DMS 273 (cell line): Measurements from ENCODE around the gene LECT2.

Source experiments
- DNase-seq: peaks from one replicate; lab custom pipeline; 2025; ENCODE audit not compliant: unreplicated experiment; lab: John Stamatoyannopoulos, UW

The LECT2 gene

DNA sequence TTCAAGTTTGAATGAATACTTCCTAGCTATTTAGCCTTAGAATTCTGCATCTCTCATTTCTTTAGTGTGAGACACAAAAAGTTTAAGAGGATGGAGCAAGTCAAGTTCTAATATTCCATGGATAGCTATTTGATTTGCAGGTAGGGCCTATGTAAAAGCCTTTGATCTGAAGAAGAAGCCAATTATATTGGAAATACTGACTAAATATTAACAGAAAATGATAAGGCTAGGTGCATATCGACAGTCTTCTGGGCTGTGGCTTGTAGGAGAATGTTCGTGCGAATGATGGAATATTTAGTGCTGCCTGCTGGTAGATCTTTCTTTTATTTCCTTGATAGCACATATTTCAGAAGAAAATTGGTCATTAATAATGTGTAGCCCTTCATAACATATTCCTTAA is at the start of gene LECT2:
LECT2 (minus strand) TSS at position 85 of the 400 bp plus-strand sequence. CDS start 150 bp downstream, outside the sequence.
- no peak for DNase-seq

DNA sequence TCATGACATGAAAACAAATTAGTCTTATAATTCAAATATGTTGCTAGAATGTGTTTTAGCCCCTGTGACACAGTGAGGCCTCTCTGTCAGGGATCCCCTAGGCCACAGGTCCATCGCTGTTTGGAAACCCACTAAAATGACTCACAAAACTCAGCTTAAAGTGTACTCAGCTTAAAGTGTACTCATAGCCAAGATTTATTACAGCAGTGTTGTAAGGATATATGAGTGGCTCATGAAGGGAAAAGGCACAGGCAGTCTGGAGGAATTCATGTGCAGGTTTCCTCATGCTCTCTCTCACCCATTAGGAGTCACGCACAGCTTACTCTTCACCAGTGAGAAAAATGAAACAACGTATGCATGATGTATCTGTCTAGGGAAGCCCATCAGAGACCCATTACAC is 49.7 kb upstream of the LECT2 start:
- DNase-seq: no peak

DNA sequence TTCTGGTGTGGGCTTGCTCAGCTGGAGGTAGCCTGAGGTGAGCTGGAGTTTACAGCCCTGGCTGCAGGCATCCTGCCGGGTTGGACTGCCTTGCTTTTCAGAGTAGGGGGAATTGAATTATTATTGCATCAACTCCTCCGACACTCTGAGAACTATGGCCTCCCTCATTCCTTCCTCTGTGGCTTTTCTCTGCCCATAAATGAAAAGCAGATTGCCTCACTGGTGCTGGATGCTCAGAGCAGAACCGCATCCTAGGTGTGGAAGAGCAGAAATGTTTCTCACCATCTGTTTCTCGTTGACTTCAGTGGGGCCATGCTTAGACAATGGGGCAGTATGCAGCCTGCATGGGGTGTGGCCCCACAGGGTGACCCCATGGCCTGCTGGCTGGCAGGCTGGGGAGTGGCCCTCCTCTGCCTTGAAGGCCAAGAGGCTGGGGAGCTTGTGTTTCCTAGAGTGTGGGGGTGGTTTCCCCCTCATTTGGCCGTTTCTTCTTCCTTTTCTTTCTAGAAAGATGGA is 46.7 kb upstream of the LECT2 start:
- no peak for DNase-seq

DNA sequence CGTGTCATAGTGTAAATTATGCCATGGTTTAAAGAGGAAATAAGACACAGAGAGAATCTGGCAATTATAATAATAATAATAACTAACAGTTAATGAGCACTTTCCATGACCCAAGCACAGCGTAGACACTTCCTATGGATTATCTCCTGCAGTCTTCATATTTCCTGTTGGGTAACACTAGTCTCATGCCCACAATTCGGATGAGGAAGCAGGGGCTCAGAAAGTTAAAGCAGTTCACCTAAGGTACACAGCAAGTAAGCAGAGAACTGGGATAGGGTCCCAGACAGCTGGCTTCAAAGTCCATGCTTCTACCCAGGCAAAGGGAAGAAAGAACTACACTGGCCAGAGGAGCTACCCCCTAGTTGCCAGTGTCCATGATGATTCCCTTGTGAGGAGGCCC is 46.1 kb upstream of the LECT2 start:
- no peak for DNase-seq

DNA sequence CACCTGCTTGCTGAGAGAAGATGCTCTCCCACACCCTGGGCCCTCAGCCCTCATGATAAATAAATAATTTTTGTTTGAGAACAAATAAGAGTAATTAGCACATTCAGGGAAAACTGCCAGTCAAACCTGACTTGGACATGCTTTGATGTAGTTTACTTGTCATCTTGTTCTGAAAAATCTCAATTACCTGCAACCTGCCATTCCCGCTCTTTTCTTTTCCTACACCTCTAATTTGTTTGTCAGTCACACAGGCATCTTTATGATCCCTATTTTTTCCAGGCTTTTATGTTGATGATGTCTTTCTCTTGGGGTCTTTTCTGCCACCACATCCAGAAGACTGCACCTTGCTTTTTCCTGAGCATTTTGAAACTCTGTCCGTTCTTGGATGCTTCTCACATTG is 45.4 kb upstream of the LECT2 start:
- DNase-seq: no peak

DNA sequence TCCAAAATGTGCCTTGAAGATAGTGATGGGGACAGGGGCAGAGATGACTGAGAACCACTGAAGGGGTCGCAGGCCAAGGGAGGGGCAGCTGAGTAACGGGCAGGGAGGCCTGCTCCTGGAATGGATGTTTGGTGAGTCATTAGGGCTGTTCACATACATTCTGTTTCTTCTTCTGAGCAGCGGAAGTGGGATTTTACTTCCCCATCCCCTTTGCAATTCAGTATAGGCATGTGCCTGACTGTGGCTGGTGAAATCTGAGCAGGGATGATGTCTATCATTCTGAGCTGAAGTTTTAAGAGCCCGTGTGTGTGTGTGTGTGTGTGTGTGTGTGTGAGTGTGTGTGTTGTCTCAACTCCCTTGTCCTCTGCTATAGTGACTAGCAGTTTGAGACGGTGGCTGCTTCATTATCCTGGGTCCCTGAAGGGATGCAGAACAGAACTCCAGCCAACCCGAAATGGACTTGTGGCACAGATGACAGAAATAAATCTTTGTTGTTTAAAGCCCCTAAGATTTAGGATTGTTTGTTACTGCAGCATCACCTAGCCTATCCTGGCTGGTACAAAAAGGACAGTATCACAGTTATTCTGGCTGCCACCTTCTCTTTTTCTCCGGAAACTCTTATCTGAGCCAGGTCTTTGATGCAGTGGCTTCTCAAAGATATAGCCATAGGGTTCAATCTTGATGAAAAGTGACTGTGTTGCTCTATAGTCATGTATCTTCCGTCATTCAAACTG is 44.8 kb upstream of the LECT2 start:
- DNase-seq: no peak

DNA sequence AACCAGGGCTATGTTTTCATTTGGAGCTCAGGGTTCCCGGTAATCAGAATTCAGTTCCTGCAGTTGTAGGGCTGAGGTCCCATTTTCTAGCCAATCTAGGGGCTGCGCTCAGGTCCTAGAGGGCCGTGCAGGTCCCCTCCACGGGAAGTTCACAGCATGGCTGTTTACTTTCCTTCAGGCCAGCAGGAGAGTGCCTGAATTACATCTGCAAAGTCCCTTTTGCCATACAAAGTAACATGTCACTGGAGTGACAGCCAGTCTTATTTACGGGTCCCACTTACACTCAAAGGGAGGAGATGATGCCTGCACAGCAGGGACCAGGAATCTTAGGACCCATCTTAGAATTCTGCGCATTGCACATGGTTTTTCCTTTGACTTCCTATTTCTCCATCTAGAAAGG is 44.1 kb upstream of the LECT2 start:
- no peak for DNase-seq

DNA sequence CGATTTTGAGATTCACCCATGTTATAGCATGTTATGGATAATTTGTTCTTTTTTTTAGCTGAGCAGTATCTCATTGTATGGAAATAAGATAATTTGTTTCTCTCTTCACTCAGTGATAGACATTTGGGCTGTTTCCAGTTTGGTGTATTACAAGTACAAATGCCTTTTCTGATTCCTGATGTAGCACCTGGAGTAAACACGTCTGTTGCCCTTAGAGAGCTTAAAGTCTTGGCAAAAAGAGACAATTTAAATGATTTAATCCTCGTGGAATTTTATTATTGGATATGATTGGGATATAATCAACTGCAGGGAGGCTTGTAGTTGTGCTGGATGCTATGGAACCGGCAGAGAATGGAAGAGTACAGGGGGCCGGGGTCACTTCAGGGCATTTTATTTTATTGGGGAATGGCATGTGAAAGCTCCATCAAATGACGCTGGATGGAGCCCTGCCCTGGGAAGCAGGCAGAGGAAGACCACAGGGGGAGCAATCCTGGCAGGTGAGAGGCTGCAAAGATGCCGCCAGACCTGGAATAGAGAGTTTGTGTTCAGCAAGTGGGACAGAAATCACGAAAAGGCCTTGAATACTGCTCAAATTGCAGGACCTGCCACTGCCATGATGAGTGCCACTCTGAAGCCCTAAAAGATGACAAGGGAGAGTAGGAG is 43.0 kb upstream of the LECT2 start:
- no peak for DNase-seq

DNA sequence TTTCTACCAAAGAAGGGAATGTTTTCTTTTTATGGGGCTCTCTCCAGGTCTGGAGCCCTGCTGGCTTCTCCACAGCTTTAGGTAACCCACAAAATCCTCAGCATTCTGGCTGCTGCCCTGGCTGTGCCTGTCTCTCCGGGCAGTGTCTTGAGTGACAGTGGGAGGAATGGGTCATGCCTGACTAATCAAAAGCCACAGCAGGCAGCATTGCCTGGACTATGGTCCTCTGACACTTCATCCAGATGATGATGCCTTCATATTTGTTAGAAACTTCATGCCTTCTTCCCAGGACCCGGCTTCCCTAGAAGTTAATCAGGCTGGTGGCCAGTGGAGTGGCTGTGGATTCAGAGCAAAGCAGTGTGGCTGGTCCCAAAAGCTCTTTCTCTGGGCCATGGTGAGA is 41.8 kb upstream of the LECT2 start:
- no peak for DNase-seq

DNA sequence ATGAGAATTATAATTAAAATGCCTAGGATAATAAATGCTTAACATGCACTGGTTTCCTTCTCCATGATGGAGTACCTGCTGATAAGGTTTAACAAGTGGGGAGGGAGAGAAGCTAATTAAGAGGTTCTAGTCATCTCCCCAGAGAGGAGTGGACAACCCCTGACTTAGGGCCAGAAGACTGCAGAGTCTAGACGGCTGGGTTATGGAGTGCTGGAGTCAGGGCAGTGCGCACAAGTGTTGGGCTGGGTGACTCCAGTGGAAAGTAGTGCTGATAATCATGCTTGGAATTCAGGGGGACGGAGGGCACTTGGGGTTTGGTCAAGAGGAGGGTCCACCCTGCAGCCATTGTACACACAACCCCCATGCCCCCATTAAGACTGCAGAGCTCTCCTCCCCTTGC is 41.2 kb upstream of the LECT2 start:
- no peak for DNase-seq

DNA sequence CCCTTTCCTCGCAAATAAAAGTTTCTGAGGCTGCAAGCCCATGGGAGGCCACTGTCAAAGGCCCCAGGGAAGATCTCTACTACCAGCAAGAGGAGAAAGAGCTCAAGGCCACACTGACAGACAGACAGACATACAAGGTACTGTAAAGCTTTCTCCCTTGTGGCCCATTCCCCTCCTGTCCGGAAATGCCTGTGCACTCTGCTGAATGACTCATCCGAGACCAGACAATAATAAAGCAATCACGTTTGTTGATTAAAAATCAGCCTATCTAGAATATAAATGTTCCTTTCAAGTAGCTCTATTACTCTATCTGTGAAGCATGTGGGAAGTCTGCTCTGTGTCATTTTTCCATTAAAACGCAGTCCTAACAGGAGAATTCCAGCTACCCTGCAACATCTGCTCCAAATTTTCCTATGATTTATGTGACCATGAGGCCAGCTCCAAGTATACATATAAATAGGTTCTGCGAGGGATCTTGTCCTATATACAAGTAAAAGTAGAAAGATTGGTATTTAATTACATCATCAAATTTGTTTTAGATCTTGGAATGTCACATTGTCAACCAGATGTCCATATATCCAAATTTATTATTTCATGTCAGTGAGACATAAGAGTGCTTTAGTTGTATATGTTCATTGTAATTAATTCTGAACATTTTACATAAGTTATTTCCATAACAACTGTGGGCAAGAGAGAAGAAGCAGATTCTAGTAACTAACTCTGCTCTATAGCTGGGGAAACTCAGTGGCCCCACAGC is 39.3 kb upstream of the LECT2 start:
- DNase-seq: peak; percentile 46

DNA sequence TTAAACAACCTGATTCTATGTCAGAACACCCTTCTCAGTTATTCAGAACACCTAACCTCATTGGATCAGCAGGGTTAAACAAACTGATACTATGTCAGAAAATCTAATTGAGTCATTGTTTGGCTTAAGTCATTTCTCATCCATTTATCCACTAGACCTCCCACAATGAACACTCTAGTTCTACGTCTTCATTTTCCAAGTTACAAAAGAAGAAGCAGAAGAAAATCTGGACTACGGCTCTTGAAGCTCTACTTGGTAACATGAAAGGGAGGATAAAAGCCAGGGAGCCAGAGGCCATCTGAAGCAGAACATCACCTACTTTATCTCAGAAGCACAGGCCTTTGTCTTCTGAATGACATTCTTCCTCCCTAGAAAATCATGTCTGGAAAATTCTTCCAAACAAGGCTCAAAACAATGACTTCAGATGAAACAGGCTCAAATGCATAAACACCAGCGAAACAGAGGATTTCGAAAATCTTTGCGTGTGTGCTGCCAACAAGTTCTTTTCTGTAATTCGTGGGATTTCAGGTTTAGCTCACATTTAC is 38.6 kb upstream of the LECT2 start:
- DNase-seq: no peak

DNA sequence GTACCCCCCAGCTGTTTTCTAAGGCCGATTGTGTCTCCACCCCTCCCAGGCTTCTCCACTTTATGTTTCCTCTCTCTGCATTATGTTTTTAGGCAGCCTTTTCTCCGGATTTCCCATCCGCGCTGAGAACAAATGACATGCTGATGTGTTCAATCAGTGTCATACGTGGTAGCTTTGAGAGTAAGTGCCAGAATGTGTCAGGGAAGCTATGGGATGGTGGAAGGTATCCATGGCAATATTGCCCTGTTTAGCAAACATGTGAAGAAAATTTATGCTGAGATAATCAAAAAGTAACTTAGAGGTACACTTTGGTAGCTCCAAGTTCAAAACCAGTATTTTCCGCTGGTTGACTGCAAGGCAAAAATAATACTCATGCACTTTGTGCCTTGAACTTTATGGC is 36.6 kb upstream of the LECT2 start:
- DNase-seq: no peak

DNA sequence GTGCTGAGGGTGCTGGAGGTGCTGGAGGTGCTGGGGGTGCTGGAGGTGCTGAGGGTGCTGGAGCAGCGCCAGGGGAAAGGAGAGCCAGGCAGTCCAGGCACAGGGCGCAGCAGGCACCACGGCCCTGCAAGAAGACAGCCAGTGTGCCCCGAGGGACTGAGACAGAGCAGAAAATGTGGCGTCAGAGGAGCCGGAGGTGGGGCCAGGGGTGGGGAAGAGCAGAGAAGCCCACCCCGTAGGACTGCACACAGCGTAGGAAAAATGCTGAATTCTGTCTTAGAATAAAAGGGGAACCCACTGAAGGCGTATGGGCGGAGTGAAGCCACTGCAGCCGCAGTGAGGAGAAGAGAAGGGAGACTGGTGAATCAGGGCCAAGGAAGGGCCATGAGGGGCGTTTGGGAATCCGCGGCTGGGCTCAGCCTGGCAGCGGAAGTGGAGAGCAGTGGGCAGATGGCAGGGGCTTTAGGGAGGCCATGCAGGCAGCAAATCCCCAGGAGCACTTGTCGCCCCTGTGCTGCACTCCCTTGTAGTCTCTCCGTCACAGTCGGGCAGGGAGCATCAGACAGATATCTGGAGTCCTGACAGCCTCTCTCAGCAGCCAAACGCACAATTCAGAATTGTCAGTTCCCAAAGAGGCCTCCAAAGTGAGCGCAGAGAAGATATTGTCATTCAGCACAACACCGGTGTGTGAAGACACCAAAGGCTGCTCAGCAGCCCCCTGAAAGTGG is 35.9 kb upstream of the LECT2 start:
- DNase-seq: no peak

DNA sequence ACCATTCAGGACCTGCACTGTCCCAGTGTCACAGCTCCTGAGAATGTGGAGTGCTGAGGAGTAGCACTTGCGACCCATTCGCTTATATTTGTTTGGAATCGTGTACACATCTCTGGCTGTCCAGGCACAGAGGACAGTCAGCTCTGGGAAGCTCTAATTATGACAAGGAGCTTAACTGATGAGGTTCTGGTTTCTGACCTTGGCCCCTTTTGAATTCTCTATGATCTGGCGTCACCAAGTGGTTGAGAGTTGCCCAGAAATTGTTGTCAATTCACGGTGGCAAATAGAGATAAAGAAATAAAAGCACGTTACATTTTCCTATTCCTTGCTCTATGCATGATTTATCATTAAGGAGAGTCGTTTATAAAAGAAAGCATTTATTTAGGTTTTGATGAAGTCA is 34.9 kb upstream of the LECT2 start:
- no peak for DNase-seq

DNA sequence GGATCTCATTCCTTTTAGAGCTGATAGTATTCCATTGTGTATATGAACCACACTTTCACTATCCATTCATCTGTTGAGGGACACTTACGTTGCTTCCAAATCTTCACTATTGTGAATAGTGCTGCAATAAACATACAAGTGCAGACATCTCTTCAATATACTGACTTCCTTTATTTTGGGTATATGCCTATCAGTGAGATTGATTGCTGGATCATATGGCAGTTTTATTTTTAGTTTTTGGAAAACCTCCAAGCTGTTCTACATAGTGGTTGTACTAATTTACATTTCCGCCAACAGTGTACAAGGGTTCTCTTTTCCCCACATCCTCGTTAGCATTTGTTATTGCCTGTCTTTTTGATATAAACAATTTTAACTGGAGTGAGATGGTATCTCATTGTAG is 33.8 kb upstream of the LECT2 start:
- DNase-seq: peak; percentile 26

DNA sequence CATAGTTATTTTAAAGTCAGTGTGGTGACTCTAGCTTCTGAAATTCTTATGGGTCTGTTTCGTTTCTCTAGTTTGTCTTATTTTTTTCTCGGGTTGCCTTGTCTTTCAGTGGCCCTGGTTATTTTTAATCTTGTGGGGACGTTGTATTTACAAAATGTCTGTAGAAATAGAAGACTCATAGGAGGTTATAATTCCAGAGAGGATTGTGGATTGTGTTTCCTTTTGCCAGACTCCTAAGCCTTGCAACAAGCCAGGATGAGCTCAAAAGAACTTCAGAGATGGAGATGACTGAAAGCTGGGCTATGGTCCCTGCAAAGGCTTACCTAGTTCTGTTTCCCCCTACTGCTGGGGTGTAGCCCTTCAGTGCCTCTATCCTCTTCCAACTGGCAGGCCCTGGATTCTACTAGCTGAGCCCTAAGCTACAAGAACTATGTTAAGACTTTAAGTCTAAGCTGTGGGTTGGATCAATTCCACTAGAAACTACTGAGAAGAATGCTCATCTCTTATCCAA is 32.2 kb upstream of the LECT2 start:
- DNase-seq: no peak

DNA sequence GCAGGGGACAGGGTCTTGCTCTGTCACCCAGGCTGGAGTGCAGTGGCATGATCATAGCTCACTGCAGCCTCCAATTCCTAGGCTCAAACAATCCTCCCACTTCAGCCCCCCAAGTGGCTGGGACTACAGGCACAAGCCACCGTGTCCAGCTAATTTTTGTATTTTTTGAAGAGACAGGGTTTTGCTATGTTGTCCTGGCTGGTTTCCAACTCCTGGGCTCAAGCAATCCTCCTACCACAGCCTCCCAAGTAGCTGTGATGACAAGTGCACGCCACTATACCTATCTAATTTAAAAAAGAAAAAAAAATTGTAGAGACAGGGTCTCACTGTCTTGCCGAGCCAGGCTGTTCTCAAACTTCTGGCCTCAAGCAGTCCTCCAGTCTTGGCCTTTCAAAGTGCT is 31.6 kb upstream of the LECT2 start:
- DNase-seq: no peak

DNA sequence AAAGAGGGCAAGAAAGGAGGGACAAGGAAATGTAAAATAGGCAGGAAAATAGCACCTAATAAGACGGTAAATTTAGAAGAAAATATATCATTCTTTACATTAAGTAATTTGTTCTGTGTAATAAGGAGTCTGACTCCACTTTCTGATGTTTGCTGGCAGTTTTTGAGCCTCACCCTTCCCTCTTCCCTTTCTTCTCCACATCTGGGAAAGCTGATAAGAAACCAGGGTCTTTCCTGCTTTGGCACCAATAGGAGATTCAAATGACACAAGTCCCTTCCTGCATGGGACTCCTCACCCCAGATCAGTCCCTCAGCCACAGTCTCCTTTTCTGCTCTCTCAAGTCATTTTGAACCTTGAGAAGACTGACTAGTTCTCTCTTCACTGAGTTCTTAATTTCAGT is 31.2 kb upstream of the LECT2 start:
- DNase-seq: no peak

DNA sequence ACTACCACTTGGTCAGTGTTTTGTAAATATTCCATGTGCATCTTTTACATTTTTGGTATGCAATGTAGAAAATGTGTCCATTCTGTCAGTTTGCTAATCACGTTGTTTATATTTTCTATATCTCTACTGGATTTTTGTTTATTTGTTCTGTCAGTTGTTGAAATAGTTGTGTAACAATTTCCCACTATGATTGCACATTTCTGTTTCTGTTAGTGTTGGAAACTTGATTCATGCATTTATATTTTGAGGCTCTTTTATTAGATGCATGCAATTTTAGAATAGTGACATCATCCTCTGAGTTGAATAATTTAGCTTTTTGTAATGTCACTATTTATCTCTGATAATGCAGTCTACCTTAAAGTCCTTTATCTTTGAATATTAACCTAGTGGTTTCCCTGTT is 25.8 kb upstream of the LECT2 start:
- no peak for DNase-seq

DNA sequence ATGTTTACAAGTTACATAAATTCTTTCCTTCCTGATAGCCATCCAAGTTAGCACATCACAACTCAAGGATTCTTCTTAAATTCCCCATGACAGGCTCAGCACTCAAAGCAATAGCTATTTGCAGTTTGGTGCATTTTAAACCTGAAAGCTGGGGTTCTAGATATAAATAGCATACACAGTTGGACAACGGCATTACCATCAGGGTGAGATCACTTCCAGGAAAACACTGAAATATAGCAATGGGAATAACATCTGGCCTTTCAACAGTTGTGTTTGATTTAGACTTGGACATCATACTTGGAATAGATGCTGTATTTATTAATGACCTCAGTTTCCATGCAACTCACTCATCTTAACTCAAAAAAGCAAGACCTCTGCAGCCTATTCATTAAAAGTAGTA is 24.7 kb upstream of the LECT2 start:
- peak; percentile 19 for DNase-seq
